Caco-2 (cell line): Measurements from ENCODE around the gene KRT75. TPM values are rescaled to one million over a fixed set of nuclear protein-coding genes. Genes with fewer than 3 reads are reported as not detected.

Experiments used
- BruUV-seq: library from RNA; stranded (reverse); fragments of 400-500 nt; replicated peaks from 2 replicates; lab custom pipeline; 2021; lab: Mats Ljungman, UMichigan
- CTCF ChIA-PET: fragments of 300-600 bp; sonication (Branson Sonifier 250); formaldehyde crosslinking; loops from one replicate; lab custom pipeline; 2022; ENCODE audit warnings: antibody characterized with exemption; lab: Charles Lee
- POLR2A ChIA-PET: fragments of 300-600 bp; sonication (Branson Sonifier 250); formaldehyde crosslinking; loops from one replicate; lab custom pipeline; 2022; ENCODE audit warnings: antibody characterized with exemption; lab: Charles Lee
- DNase-seq, 2 experiments: peaks; one replicate each; pipeline versions ENCODE4 v3.0.0 to v3.0.0-alpha.2; 2020 to 2022
- H3K27me3 ChIP-seq: replicated peaks from 2 replicates; pipeline ENCODE4 v1.6.0; 2011; ENCODE audit warnings: low read length; ENCODE audit not compliant: control insufficient read depth, insufficient read depth
- H3K36me3 ChIP-seq: 2 replicates; pipeline ENCODE4 v1.5.1; 2011; ENCODE audit warnings: low read length; ENCODE audit not compliant: control insufficient read depth, insufficient read depth
- H3K4me1 ChIP-seq: fragments of 250-450 bp; sonication (Bioruptor Pico); 2 replicates; pipeline ENCODE4 v1.5.1; 2020; ENCODE audit warnings: mild to moderate bottlenecking
- H3K4me3 ChIP-seq: 2 replicates; pipeline ENCODE4 v1.5.1; 2011; ENCODE audit warnings: low read depth, mild to moderate bottlenecking, control low read depth, low read length
- H3K9me3 ChIP-seq: fragments of 250-450 bp; sonication (Bioruptor Pico); 2 replicates; pipeline ENCODE4 v1.5.1; 2020; ENCODE audit warnings: mild to moderate bottlenecking, moderate library complexity
- H3K27ac Mint-ChIP-seq: one replicate; pipeline ENCODE4 v1.8.0; 2022; ENCODE audit warnings: mixed read lengths; ENCODE audit not compliant: unreplicated experiment
- H3K27me3 Mint-ChIP-seq: one replicate; pipeline ENCODE4 v1.8.0; 2022; ENCODE audit warnings: mixed read lengths; ENCODE audit not compliant: insufficient read depth, unreplicated experiment
- H3K36me3 Mint-ChIP-seq: one replicate; pipeline ENCODE4 v1.8.0; 2022; ENCODE audit warnings: mild to moderate bottlenecking, mixed read lengths; ENCODE audit not compliant: insufficient read depth, unreplicated experiment
- H3K4me1 Mint-ChIP-seq: one replicate; pipeline ENCODE4 v1.8.0; 2022; ENCODE audit warnings: low read depth, mixed read lengths; ENCODE audit not compliant: unreplicated experiment
- H3K4me3 Mint-ChIP-seq: one replicate; pipeline ENCODE4 v1.8.0; 2022; ENCODE audit warnings: mild to moderate bottlenecking, moderate library complexity, mixed read lengths; ENCODE audit not compliant: unreplicated experiment
- H3K9me3 Mint-ChIP-seq: one replicate; pipeline ENCODE4 v1.8.0; 2022; ENCODE audit warnings: mixed read lengths; ENCODE audit not compliant: unreplicated experiment
- intact Hi-C: fragments of 100-400 bp; cut with micrococcal nuclease; formaldehyde crosslinking; loops from one replicate; pipeline ENCODE4 v1.10.0; 2022; ENCODE audit not compliant: unreplicated experiment
- total RNA-seq: library from RNA; stranded (reverse); gene quantifications from 2 replicates; pipeline ENCODE4 v1.2.3, GENCODE V29; 2022
- TF ChIP-seq, protein P1 (sequence below), 2 experiments: fragments of 200-600 bp in 1 of 2; IDR thresholded peaks; 1 replicate in 1 of 2; 2 replicates in 1 of 2; pipeline versions ENCODE4 v1.5.1 to v1.8.0; 2011 to 2022; ENCODE audit warnings: antibody characterized with exemption in 1 of 2, control low read depth in 1 of 2, inconsistent platforms in 1 of 2, low read depth in 1 of 2, low read length in 1 of 2, mild to moderate bottlenecking in 1 of 2, moderate library complexity in 1 of 2; ENCODE audit not compliant: insufficient read depth in 1 of 2, severe bottlenecking in 1 of 2, unreplicated experiment in 1 of 2

KRT75 gene
- total RNA-seq, 1 experiment from 2014 or later: not detected

DNA sequence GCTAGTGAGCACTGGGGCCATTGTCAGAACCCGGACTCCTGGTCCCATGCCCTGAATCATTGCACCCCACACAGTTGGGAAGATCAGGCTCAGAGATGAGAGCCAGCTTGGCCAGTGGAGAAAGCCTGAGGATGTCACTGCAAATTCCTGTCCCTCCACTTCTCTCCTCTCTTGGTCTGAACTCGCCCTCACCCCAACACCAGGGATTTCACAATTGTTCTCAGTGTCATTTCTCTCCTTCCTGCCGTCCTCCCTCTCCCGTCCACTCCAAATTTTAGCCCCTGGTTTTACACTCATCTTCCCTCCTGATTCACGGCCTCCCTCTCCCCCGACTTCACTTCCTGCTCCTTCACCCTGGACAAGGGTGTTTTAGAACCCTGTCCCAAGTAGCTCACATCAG is 11.1 kb downstream of the KRT75 start:
- H3K4me3 Mint-ChIP-seq: no peak overlapping the region
- ChIA-PET POLR2A (no interaction called here), CTCF (no interaction called here)
- no peak overlapping the region for H3K27ac Mint-ChIP-seq
- Histone ChIP-seq H3K9me3 (no peaks in the 10 kb centered on the region), H3K36me3 (no peaks in the 10 kb centered on the region), H3K27me3 (no peaks in the 10 kb centered on the region), H3K4me3 (no peak overlapping the region), H3K4me1 (peaks cover 6% of the 10 kb centered on the region; the same call in 1 of the 2 replicates)
- TF ChIP-seq, protein P1, sequence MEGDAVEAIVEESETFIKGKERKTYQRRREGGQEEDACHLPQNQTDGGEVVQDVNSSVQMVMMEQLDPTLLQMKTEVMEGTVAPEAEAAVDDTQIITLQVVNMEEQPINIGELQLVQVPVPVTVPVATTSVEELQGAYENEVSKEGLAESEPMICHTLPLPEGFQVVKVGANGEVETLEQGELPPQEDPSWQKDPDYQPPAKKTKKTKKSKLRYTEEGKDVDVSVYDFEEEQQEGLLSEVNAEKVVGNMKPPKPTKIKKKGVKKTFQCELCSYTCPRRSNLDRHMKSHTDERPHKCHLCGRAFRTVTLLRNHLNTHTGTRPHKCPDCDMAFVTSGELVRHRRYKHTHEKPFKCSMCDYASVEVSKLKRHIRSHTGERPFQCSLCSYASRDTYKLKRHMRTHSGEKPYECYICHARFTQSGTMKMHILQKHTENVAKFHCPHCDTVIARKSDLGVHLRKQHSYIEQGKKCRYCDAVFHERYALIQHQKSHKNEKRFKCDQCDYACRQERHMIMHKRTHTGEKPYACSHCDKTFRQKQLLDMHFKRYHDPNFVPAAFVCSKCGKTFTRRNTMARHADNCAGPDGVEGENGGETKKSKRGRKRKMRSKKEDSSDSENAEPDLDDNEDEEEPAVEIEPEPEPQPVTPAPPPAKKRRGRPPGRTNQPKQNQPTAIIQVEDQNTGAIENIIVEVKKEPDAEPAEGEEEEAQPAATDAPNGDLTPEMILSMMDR (IDR thresholded peaks at IDR 0.05; ENCODE audit: insufficient read depth in 1 of 2, low read depth in 1 of 2, low read length in 1 of 2, severe bottlenecking in 1 of 2, unreplicated experiment in 1 of 2): no peak
- DNase-seq: no peak
- no peaks in the 10 kb centered on the region for H3K36me3 Mint-ChIP-seq
- intact Hi-C loops: no loop called here
- H3K4me1 Mint-ChIP-seq: peaks cover 6% of the 10 kb centered on the region
- BruUV-seq: no TSS peak
- H3K27me3 Mint-ChIP-seq: no peaks in the 10 kb centered on the region
- H3K9me3 Mint-ChIP-seq: no peaks in the 10 kb centered on the region

DNA sequence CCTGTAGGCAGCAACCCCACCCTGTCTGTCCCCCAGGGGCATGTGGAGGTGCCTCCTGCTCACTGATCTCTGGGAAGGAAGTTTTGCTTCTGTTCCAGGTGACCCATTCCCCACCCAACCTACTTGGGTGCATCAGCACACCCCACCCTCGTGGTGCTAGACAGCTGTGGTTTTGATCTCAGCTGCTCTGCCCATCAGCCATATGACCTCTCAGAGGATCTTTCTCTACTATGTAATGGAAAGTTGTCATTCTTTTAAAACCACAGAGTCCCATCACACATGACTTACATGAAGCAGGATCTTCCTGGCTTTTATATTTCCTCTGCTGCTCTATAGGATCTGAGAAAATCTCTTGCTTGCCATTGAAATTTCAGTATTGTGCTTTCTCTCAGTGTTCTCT is 14.5 kb downstream of the KRT75 start:
- ChIA-PET POLR2A (no interaction called here), CTCF (no interaction called here)
- Mint-ChIP-seq H3K4me3 (no peak overlapping the region), H3K9me3 (no peaks in the 10 kb centered on the region), H3K4me1 (peaks cover 5% of the 10 kb centered on the region), H3K27me3 (no peaks in the 10 kb centered on the region), H3K27ac (no peak overlapping the region), H3K36me3 (no peaks in the 10 kb centered on the region)
- TF ChIP-seq, protein P1 (IDR thresholded peaks at IDR 0.05; ENCODE audit: insufficient read depth in 1 of 2, low read depth in 1 of 2, low read length in 1 of 2, severe bottlenecking in 1 of 2, unreplicated experiment in 1 of 2): no peak
- DNase-seq: no peak
- Histone ChIP-seq H3K36me3 (no peaks in the 10 kb centered on the region), H3K4me3 (no peak overlapping the region), H3K4me1 (peaks cover 2% of the 10 kb centered on the region; the same call in 1 of the 2 replicates), H3K9me3 (no peaks in the 10 kb centered on the region), H3K27me3 (no peaks in the 10 kb centered on the region)
- intact Hi-C loops: no loop called here
- no TSS peak for BruUV-seq

DNA sequence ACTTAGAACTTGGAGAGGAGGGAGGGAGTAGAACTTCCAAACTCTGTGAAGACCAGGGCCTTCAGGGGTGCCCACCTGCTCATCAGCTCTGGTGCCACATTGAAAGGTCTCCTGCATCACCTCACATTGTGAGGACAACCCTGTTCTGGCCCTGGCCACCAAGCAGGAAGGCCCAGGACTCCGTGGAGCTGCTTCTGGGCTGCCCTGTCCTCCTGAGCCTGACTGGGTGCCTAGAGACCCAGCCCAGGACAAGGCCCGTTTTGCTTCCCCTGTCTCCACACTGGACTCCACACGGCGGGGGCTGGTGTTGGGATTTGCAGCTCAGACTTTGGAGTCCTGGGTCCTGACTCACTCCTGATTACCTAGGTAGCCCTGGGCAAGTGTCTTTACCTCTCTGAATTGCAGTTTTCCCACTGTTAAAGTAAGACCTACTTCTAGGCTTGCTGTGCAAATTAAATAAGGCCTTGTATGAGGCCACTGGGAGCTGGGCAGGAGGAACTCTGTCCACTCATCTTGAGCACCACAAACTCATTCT is 15.5 kb downstream of the KRT75 start:
- no peaks in the 10 kb centered on the region for H3K9me3 Mint-ChIP-seq
- intact Hi-C loops: no loop called here
- no peaks in the 10 kb centered on the region for H3K36me3 Mint-ChIP-seq
- DNase-seq: no peak
- Histone ChIP-seq H3K36me3 (no peaks in the 10 kb centered on the region), H3K27me3 (no peaks in the 10 kb centered on the region), H3K4me1 (no peaks in the 10 kb centered on the region), H3K4me3 (no peak overlapping the region), H3K9me3 (no peaks in the 10 kb centered on the region)
- H3K27ac Mint-ChIP-seq: no peak overlapping the region
- TF ChIP-seq, protein P1 (IDR thresholded peaks at IDR 0.05; ENCODE audit: insufficient read depth in 1 of 2, low read depth in 1 of 2, low read length in 1 of 2, severe bottlenecking in 1 of 2, unreplicated experiment in 1 of 2): no peak
- no peaks in the 10 kb centered on the region for H3K27me3 Mint-ChIP-seq
- H3K4me1 Mint-ChIP-seq: peaks cover 5% of the 10 kb centered on the region
- H3K4me3 Mint-ChIP-seq: no peak overlapping the region
- ChIA-PET POLR2A (no interaction called here), CTCF (no interaction called here)
- BruUV-seq: no TSS peak
